ENCODE data around the gene PLCB1. TPM values are rescaled to one million over a fixed set of nuclear protein-coding genes. Genes with fewer than 3 reads are reported as not detected.

The PLCB1 gene
- total and polyA plus RNA-seq, 2 donors (not counting 1 experiment from before 2014, with no cell fraction given), result 13.4 to 23.3 TPM

- Histone ChIP-seq H3K79me2 (ENCODE audit: control insufficient read depth, insufficient read depth, low read length) (no peaks in the 10 kb centered on the region), H2AFZ (ENCODE audit: low read length) (no peak overlapping the region), H3K36me3 (ENCODE audit: control insufficient read depth, insufficient read depth, low read length) (no peaks in the 10 kb centered on the region), H3K4me1 (ENCODE audit: control insufficient read depth, extremely low read depth, insufficient read depth, low read length) (peaks cover 3% of the 10 kb centered on the region), H3K27me3 (ENCODE audit: control insufficient read depth, insufficient read depth, low read length) (no peaks in the 10 kb centered on the region), H3K9ac (ENCODE audit: insufficient read depth, low read length) (no peak overlapping the region), H4K20me1 (ENCODE audit: control insufficient read depth, extremely low read depth, insufficient read depth, low read length) (no peaks in the 10 kb centered on the region), H3K27ac (ENCODE audit: insufficient read depth, low read length) (no peak overlapping the region), H3K4me3 (replicated peaks in 1 of 4; ENCODE audit: control extremely low read depth in 1 of 4, insufficient read depth in 1 of 4, low read depth in 3 of 4, low read length in 4 of 4) (no peak overlapping the region), H3K4me2 (ENCODE audit: extremely low read depth, insufficient read depth, low read length) (no peak overlapping the region), H3K9me3 (ENCODE audit: control insufficient read depth, insufficient read depth, low read depth, low read length) (no peaks in the 10 kb centered on the region)
- DNase-seq (ENCODE audit: low read depth in 2 of 2), result no peak
- TF ChIP-seq EZH2 (IDR thresholded peaks at IDR 0.05; ENCODE audit: low read length, missing control alignments) (no peak), CTCF (conservative IDR thresholded peaks at IDR 0.05 in 1 of 2, IDR thresholded peaks at IDR 0.05 in 1 of 2; ENCODE audit: low read depth in 1 of 2, low read length in 2 of 2) (no peak)
Observed at GRCh38 chr20:8635048-8635572, 503.0 kb downstream of the PLCB1 start.

GRCh38 chr20:8635837-8636236, 503.8 kb downstream of the PLCB1 start:
- TF ChIP-seq CTCF (conservative IDR thresholded peaks at IDR 0.05 in 1 of 2, IDR thresholded peaks at IDR 0.05 in 1 of 2; ENCODE audit: low read depth in 1 of 2, low read length in 2 of 2) (no peak), EZH2 (IDR thresholded peaks at IDR 0.05; ENCODE audit: low read length, missing control alignments) (no peak)
- Histone ChIP-seq H3K79me2 (ENCODE audit: control insufficient read depth, insufficient read depth, low read length) (no peaks in the 10 kb centered on the region), H3K27ac (ENCODE audit: insufficient read depth, low read length) (no peak overlapping the region), H3K36me3 (ENCODE audit: control insufficient read depth, insufficient read depth, low read length) (no peaks in the 10 kb centered on the region), H3K4me3 (replicated peaks in 1 of 4; ENCODE audit: control extremely low read depth in 1 of 4, insufficient read depth in 1 of 4, low read depth in 3 of 4, low read length in 4 of 4) (no peak overlapping the region), H4K20me1 (ENCODE audit: control insufficient read depth, extremely low read depth, insufficient read depth, low read length) (no peaks in the 10 kb centered on the region), H3K9me3 (ENCODE audit: control insufficient read depth, insufficient read depth, low read depth, low read length) (no peaks in the 10 kb centered on the region), H3K4me2 (ENCODE audit: extremely low read depth, insufficient read depth, low read length) (no peak overlapping the region), H3K27me3 (ENCODE audit: control insufficient read depth, insufficient read depth, low read length) (no peaks in the 10 kb centered on the region), H2AFZ (ENCODE audit: low read length) (no peak overlapping the region), H3K9ac (ENCODE audit: insufficient read depth, low read length) (no peak overlapping the region), H3K4me1 (ENCODE audit: control insufficient read depth, extremely low read depth, insufficient read depth, low read length) (peaks cover 3% of the 10 kb centered on the region)
- DNase-seq (ENCODE audit: low read depth in 2 of 2), result no peak

- H3K4me2 ChIP-seq (ENCODE audit: extremely low read depth, insufficient read depth, low read length), result no peak overlapping the region
- DNase-seq (ENCODE audit: low read depth in 2 of 2), result no peak
- no peak for TF ChIP-seq CTCF (conservative IDR thresholded peaks at IDR 0.05 in 1 of 2, IDR thresholded peaks at IDR 0.05 in 1 of 2; ENCODE audit: low read depth in 1 of 2, low read length in 2 of 2)
- no peak for TF ChIP-seq EZH2 (IDR thresholded peaks at IDR 0.05; ENCODE audit: low read length, missing control alignments)
- no peaks in the 10 kb centered on the region for H3K9me3 ChIP-seq (ENCODE audit: control insufficient read depth, insufficient read depth, low read depth, low read length)
- H4K20me1 ChIP-seq (ENCODE audit: control insufficient read depth, extremely low read depth, insufficient read depth, low read length), result no peaks in the 10 kb centered on the region
- H3K4me1 ChIP-seq (ENCODE audit: control insufficient read depth, extremely low read depth, insufficient read depth, low read length), result no peaks in the 10 kb centered on the region
- H2AFZ ChIP-seq (ENCODE audit: low read length), result no peak overlapping the region
- no peaks in the 10 kb centered on the region for H3K79me2 ChIP-seq (ENCODE audit: control insufficient read depth, insufficient read depth, low read length)
- no peak overlapping the region for H3K9ac ChIP-seq (ENCODE audit: insufficient read depth, low read length)
- no peak overlapping the region for H3K4me3 ChIP-seq (replicated peaks in 1 of 4; ENCODE audit: control extremely low read depth in 1 of 4, insufficient read depth in 1 of 4, low read depth in 3 of 4, low read length in 4 of 4)
- H3K27me3 ChIP-seq (ENCODE audit: control insufficient read depth, insufficient read depth, low read length), result no peaks in the 10 kb centered on the region
- H3K27ac ChIP-seq (ENCODE audit: insufficient read depth, low read length), result no peak overlapping the region
- no peaks in the 10 kb centered on the region for H3K36me3 ChIP-seq (ENCODE audit: control insufficient read depth, insufficient read depth, low read length)
Observed at GRCh38 chr20:8639112-8639778, 507.2 kb downstream of the PLCB1 start.
